Stimulated activated CD4-positive, alpha-beta T cell treated with anti-CD3 and anti-CD28 coated beads, TNF-alpha, amount 100 ng/mL, for 48 hours (primary cell): ENCODE measurements around the gene YIPF2.

Source experiments
- DNase-seq, 3 donors: peaks; one replicate each; pipeline ENCODE4 v3.0.0-alpha.2; 2020; ENCODE audit warnings: low read depth in 3 of 3

Gene YIPF2

DNA sequence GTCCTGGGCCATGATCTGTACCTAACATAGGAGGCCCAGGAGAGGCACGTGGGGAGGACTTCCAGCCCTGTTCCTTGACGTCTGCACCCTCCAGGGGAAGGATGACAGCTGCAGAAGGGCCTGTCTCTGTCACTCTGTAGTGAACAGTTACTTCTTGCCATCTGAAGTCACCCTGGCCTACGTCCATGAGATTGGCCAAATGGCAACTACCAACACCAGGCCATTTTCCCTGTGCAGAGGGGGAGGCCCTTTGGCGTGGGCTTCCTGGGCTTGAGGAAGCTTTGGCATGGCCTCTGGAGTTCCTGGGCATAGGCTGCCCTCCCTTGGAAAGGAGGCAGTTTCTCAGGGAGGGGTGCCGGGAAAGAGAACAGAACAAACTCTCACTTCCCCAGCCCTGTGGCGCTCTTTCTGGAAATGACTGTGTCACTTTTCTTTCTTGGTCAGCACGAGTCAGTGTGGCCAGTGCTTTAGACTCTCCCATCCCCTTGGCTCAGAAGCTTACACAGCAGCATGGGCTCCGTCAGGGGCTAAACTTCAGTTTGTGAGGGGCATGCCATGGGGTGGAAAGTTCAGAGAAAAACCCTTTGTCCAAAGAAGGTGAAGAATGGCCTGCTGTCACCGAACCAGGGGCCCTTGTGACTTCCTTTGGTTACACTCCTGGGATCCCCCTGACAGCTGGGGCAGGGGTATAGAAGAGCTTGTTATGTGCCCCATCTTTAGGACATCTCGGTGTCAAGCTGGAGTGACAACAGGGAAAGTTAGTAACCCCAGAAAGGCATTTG, 51.8 kb downstream of the YIPF2 start:
- DNase-seq = no peak

DNA sequence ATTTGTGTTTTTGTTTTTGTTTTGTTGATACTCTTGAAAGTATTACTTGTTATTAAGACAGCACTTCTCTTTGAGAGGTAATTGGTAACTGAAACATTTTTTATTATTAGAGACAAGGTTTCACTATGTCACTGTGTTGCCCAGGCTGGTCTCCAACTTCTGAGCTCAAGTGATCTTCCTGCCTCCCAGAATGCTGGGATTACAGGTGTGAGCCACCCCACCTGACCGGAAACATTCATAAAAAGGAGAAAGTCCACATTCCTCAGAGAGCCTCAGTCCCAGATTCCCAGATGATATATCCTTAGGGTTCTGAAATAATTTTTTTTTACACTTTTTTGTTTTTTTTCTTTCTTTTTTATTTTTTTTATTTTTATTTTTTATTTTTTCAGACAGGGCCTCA, 54.4 kb downstream of the YIPF2 start:
- DNase-seq = no peak

DNA sequence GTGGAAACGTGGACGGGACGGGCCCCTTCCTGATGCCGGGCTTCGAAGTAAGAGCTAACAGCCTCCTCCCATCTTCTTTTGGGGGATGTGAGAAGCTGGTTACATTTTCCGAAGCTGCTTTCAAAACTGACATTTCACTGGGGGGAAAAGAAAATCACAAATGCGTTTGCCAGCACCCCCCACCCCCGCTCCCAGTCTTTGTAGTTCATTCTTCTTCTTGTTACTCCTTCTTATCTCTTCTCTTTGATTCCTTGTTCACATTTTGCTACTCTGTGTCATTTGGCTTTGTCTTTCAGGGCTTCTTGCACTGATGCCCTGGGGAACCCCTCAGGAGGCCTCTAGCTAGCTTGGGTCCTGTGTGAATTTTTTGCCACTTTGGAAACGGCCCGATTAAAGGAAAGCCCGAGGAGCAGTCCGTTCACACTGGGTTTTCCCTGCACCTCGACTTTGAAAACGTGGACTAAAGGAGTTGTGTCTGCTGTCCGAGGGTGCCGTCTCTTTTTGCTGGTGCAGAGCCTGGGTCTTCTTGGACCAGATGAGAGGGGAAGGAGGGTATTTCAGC, 55.8 kb downstream of the YIPF2 start:
- no peak for DNase-seq
